ENCODE results near the gene RAB33A.
A peak's percentile ranks its signal among the peaks of the same experiment; 100 is the strongest.

The RAB33A gene

GRCh38 chrX:130171446-130172126 is at the start of gene RAB33A:
Gene RAB33A, plus strand, starts transcription at chrX:130171962. Its CDS starts 101 bp downstream, at chrX:130172063.
- peak; percentile 52 for DNase-seq

DNA sequence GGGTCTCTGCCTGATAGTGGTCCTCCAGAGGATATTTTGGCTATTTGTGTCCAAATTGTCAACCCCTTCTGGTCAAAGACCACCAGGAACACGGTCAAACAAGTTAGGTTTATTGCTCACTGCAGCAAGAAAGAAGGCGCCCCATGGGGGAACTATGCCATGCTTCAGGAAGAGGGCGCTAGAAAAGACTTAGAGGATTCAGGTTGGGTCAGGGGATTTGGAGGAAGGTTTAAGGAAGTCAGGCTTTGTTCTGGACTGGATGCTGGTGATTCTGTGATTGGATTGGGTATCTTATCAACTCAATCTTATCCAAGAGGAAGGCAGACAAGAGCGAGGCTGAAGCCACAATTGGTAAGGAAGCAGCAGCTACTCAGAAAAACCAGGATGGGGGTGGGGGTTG is 47.2 kb upstream of the RAB33A start:
- no peak for DNase-seq

DNA sequence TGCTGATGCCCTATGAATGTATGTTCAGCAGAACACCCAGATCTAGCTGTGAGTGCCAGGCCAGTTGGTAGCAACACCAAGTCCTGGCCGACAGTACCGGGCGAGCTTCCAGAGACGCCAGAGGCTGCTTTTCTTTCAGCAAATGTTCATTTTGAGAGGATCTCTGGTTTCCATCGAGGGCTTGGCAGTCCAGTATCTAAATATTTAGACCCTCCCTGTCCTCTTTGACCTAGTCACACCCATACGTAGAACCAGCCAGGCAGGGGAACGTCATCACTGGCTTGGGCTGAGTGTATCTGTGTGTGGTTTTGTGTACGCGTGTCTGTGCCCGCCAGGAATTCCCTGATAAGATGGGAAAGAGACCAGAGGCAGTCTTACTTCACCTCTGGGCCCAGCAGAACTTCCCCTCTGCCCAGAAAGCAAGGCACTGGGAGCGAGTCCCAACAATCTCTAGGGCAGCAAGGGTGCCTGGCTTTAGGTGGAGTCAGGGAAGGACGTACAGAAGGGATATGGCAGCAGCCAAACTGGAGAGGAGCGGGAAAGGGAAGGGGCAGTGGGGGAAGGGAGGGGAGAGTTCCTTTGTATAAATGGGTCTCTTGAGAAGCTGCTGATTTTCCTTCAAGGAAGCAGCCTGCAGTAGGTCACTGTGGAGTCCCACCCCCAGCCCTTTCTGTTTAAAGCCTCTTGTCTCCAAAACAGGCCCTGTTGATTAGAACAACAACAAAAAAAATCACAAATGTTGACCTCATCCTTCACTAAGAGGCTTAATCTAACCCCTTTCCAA is 46.5 kb upstream of the RAB33A start:
- no peak for DNase-seq

DNA sequence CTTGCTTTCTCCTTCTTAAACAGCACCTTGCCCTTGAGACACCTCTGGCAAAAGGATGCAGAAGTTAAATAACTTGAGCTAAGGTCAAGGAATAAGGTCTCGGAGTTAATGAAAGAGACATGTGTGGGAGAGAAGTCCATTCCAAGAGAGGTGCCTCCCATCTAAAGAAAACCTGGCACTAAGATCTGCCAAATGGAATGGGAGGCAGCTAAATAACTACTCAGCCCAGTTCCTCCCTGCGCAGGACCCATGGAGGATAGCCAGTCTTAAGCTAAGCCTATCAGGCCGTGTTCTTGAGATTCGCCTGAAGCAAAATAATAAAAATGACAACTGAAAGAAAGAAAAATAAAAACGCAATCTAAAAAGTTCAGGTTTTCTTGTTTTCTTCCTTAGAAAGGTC is 40.8 kb upstream of the RAB33A start:
- no peak for DNase-seq

DNA sequence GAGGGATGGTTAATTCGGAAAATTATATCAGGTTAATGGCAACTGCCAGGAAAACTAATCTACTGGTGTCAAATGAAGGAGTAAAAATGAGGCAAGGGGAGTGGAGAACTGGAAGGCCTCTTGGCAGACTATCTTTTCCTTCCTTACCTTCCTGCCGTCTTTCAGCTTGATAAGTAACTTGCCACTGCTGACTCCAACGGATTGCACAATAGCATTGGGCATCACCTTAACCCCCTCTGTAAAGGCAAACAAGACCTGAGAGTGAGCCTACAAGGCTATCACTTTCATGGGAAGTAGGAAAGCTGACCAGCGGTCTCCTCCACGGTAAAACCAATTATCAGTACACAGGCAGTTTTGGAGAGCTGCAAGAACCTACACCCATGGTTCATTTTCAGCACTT is 35.3 kb upstream of the RAB33A start:
- DNase-seq: no peak

- no peak for DNase-seq
These were observed 34.8 kb upstream of the RAB33A start for GRCh38 chrX:130136961-130137360.

DNA sequence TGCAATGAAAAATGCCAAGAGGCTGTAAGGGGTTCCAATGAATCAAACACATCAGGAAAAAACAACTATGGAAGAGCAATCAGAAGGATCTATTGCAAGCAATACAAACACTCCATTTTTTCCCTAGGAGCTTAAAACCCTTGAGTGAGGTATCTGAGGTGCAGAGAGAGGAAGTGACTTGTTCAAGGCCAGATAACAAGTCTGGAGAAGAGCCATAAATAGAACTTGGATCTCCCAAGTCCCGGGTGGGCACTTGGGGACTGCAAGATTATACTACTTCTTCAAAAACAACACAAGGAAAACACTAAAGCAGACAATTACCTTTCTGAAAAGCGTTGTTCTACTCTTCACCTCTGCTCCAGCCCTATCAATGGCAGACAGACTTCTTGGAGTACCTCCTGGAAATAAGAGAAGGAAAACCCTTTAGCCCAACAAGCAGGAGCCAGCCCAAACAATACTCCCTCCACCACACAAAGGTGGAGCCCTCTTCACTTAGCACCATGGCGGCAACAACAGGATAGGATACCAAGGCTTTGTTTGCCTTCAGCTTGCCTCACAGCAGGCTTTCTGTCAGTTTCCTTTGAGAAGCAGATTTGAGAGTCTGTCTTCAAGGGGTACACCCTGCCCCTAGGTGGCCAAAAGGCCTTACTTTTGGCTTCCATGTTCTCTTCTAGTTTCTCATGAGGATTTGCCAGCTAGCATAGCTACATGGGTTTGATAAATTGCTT is 32.1 kb upstream of the RAB33A start:
- DNase-seq: no peak

DNA sequence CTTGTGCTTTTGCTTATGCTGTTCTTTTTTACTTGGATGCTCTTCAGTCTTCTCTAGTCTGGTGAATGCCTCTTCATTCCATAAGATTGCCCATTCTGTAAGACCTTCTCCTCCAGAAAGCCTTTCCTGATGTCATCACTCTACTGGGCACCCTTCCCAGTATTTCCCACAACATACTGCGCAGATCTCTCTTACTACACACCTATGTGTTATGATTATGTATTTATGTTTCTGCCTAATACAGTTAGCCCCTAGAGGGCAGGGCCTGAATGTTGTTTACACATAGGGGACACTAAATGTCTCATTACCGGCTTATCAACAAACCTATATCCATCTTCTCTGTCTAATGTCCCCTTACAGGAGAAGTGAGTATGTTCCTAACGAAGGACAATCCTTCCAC is 27.3 kb upstream of the RAB33A start:
- DNase-seq: no peak

- no peak for DNase-seq
These were observed 26.6 kb upstream of the RAB33A start for GRCh38 chrX:130145123-130145522.

GRCh38 chrX:130147631-130148030 is 24.1 kb upstream of the RAB33A start:
- DNase-seq: no peak

DNA sequence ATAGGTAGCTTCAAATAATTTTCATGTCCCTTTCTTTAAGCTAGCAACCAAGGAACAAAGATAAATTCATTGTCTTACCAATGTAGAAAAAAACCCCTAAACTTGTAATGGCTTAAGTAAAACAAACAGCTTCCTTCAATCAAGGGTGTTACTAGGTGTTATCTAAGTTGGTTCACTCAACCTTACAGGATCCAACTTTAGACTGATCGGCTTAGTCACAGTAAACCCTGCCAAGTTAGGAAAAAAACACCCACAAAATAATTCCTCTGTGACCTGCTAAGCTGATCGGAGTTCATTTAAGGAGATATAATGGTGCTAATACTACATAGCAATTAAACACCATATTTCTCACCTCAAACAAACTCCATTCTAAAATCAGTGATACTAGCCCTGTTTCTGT is 16.2 kb upstream of the RAB33A start:
- DNase-seq: no peak

- DNase-seq: no peak
These were observed 13.5 kb upstream of the RAB33A start for GRCh38 chrX:130158311-130158710.

DNA sequence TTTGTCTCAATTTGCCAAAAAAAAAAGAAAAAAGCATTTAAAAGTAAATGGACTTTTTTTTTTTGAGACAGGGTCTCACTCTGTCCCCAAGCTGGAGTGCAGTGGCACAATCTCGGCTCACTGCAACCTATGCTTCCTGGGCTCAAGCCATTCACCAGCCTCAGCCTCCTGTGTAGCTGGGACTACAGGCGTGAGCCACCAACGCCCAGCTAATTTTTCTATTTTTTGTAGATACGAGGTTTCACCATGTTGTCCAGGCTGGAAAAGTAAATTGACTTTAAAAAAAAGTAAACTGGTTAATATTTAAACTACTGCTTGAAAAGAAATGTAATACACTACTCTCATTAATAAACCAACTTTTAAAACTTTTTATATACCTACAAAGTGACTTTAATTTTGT is 12.0 kb upstream of the RAB33A start:
- DNase-seq: no peak

DNA sequence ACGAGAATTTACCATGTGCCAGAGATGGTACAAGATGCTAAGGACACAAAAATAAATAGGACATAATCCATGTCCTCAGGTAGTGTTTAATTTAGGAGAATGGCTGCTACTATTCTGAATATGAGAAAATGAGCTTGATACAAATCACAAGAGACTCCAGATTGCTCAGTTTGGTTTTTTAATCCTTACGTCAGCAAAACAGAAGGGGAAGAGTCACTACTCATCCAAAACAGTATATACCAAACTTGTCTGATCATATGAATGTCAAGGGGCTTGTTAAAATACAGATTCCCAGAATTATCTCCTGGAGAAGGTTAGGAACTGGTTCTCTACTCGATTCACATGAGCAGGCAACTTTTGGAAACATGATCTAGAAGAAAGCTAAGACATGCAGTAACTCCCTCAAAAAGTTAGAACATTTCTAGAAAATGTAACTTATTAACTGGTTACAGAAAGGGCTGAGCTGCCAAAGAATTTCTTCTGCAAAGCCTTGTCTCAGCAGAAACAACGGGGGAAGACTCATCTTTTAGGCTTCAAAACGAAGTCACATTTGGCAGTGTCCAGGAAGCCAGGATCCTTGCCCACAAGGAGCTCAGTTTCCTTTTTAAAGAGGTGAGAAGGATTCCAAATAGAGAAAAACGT is 9.5 kb upstream of the RAB33A start:
- no peak for DNase-seq

DNA sequence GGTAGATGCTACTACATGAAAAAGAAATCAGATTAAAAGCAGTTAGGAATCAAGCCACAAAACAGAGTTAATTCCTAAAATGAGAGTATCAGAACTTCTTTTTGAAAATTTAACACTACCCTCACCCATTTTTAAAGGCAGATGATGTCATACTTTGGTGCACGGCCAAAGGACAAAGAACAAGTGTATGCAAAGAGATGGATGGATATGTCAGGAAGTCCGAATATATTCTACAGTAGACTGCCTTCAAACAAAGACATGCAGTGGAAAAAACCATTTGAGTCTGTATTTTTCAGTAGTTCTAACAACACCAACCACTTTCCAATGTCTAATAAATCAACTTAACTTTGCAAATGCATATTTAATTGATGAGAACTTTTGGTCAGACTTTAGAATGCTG is 8.4 kb upstream of the RAB33A start:
- no peak for DNase-seq

DNA sequence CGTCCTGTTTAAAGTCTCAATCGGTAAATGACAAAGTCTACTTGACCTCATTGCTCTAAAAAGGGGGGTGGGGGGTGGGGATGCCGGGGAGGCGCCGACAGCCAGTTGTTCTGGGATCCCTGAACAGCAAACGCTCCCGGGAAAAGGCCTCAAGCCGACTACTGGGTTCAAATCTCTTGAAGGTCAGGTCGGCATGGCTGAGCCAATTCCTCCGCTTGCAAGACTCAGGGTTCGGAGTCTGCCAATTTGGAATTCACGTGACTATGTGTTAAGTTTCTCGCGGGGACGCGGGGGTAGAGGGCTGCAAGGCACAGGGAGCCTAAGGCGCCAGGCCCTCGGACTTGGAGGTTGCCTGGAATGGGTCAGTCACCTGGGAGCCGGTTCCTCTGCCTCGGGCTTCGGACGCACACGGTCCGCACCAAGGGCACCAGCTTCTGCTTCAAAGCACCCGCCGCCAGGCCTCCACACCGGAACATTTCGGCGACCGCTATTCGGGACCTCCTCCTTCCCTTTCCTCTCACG is 6.5 kb upstream of the RAB33A start:
- DNase-seq: no peak

DNA sequence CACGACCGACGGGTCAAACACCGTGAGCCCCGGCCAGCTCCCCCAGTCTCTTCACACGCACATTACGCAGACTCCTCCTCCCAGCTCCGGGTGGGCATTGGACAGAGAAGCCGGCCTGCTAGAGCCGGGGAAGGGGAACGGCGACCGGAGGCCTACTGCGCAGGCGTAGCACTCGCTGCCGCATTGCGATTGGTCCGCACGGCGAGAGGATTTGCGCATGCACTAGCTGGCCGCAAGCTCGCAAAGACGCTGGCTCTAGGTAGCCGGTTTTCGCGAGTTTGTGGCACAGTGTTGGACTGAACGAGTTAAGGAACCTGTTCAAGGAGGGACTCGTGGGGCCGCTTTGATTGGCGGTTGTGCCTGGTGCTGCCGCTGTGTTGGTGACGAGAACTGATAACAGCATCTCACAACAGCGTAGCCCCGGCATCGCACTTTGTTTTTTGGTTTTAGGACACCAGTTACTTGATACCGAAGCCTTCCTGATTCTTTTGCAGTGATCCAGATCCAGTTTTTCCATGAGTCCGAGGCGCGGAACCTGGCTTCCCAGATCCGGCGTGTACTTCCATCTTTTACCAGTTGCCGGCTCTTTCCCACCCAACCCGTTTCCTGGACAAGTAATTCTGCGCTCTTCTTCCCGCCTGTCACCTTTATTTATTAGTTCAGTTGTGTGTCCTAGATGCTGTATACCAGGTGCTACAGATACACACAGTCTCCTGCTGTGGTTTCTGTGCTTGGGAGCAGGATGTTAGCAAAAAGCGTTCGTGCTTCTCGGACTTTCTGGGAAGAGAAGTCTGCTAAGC is 5.9 kb upstream of the RAB33A start, which contains the start of gene AIFM1:
AIFM1 (minus strand) TSS at position 139 of the 800 bp plus-strand sequence. CDS start 185 bp downstream, outside the sequence.
- DNase-seq: peak; percentile 93

GRCh38 chrX:130166503-130166777 is 5.3 kb upstream of the RAB33A start:
- DNase-seq: no peak

- no peak for DNase-seq
These were observed 4.7 kb upstream of the RAB33A start for GRCh38 chrX:130167040-130167439.

- DNase-seq: peak; percentile 75
These were observed 863 bp upstream of the RAB33A start for GRCh38 chrX:130170752-130171445.

DNA sequence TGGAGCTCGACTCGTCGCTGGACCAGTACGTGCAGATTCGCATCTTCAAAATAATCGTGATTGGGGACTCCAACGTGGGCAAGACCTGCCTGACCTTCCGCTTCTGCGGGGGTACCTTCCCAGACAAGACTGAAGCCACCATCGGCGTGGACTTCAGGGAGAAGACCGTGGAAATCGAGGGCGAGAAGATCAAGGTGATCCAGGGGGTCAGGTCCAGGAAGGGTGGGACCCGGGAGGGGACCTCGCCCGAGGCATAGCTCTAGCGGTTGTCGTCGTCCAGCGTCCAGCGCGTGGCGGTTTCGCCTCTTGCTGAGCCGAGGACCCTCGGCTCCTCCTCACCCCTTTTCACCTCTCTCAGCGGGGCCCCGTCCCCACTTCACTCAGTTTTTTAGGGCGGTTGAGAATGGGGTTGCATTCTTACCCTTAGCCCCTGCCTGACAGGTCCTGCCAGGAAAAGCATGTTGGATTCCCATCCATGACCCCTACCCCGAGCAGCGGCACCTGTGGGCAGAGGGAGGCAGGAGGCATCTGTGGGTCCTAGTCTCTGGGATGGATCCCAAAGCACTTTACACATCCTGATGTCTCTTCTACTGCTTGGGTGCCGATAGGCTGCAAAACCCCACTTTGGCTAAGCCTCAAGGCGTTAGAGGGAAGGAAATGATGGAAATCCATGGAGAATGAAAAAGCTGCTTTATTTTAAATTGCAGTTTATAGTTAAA is 524 bp downstream of the RAB33A start:
- DNase-seq: no peak
